Right lobe of liver (tissue), 6 donors: ENCODE data around the gene EDRF1. TPM values are rescaled to one million over a fixed set of nuclear protein-coding genes. Genes with fewer than 3 reads are reported as not detected.

Experiments used
- ATAC-seq, 4 donors: fragments of 200-7000 bp; cut with Tn5 transposase; one replicate each; pipeline ENCODE4 v1.9.1; 2020; ENCODE audit warnings: mild to moderate bottlenecking in 4 of 4, moderate library complexity in 4 of 4
- DNase-seq, 3 donors: peaks; one replicate each; pipeline ENCODE4 v3.0.0-alpha.2; 2020
- H3K27ac ChIP-seq, 3 donors: fragments of 200-600 bp; one replicate each; pipeline ENCODE4 v1.8.0; 2022
- H3K27me3 ChIP-seq, 2 donors: fragments of 200-600 bp; one replicate each; pipeline ENCODE4 v1.8.0; 2022
- H3K36me3 ChIP-seq, 4 donors: fragments of 200-600 bp; sonication (generic) in 1 of 4; one replicate each; pipeline versions ENCODE4 v1.5.1 to v1.8.0; 2017 to 2022; ENCODE audit warnings: control low read depth in 1 of 4
- H3K4me1 ChIP-seq, 4 donors: fragments of 200-600 bp; sonication (generic) in 1 of 4; one replicate each; pipeline versions ENCODE4 v1.5.1 to v1.8.0; 2017 to 2022; ENCODE audit warnings: control low read depth in 1 of 4
- H3K4me3 ChIP-seq, 3 donors: fragments of 200-600 bp; one replicate each; pipeline ENCODE4 v1.8.0; 2022
- H3K9me3 ChIP-seq, 4 donors: fragments of 200-600 bp; sonication (generic) in 1 of 4; one replicate each; pipeline versions ENCODE4 v1.5.1 to v1.8.0; 2017 to 2022; ENCODE audit warnings: control low read depth in 1 of 4
- POLR2A ChIP-seq: fragments of 450-650 bp; IDR thresholded peaks from one replicate; pipeline ENCODE4 v1.6.1; 2017; ENCODE audit warnings: antibody characterized with exemption, mild to moderate bottlenecking
- WGBS: methylation state at CpG from one replicate; pipeline ENCODE4 v1.1.6; 2018; ENCODE audit warnings: low coverage, low lambda C conversion rate; ENCODE audit not compliant: insufficient coverage; ENCODE audit errors: missing lambda C conversion rate; 5-methylcytosine and 5-hydroxymethylcytosine counted together
- intact Hi-C, 2 donors: fragments of 100-400 bp; cut with DNase I; formaldehyde crosslinking; loops; one replicate each; pipeline versions ENCODE4 v1.11.2 to v1.14.1; 2022
- total RNA-seq, 6 experiments: library from RNA; depleted of rRNA in 2 of 6; stranded (reverse); fragments of >200 nt in 2 of 6; fragmentation: NEBNext Ultra II Directional in 3 of 6; extraction: Animal tissue kit (Norgen Biotek cat#: 25700) in 3 of 6; gene quantifications; one replicate each; pipeline versions ENCODE4 v1.1.0 to v1.2.4, GENCODE V29; 2016 to 2023
- TF ChIP-seq, protein P1 (sequence below), 4 donors: fragments of 200-600 bp in 3 of 4; fragments of 450-650 bp in 1 of 4; IDR thresholded peaks; one replicate each; pipeline versions ENCODE4 v1.5.1 to v1.8.0; 2016 to 2022; ENCODE audit warnings: antibody characterized with exemption in 4 of 4, mild to moderate bottlenecking in 2 of 4
- donor health status: DM: no; HTN: yes; CAD: no.
- donor health status: DM: no; HTN: no; CAD: no.
- donor health status: DM: no; HTN: no; CAD: no.
- donor health status: DM: no; HTN: yes; CAD: no.
- donor health status: DM: no; HTN: yes; CAD: no.

Gene EDRF1
- total RNA-seq, 6 experiments from 2014 or later = 6.5 to 8.5 (median 8.1) TPM

DNA sequence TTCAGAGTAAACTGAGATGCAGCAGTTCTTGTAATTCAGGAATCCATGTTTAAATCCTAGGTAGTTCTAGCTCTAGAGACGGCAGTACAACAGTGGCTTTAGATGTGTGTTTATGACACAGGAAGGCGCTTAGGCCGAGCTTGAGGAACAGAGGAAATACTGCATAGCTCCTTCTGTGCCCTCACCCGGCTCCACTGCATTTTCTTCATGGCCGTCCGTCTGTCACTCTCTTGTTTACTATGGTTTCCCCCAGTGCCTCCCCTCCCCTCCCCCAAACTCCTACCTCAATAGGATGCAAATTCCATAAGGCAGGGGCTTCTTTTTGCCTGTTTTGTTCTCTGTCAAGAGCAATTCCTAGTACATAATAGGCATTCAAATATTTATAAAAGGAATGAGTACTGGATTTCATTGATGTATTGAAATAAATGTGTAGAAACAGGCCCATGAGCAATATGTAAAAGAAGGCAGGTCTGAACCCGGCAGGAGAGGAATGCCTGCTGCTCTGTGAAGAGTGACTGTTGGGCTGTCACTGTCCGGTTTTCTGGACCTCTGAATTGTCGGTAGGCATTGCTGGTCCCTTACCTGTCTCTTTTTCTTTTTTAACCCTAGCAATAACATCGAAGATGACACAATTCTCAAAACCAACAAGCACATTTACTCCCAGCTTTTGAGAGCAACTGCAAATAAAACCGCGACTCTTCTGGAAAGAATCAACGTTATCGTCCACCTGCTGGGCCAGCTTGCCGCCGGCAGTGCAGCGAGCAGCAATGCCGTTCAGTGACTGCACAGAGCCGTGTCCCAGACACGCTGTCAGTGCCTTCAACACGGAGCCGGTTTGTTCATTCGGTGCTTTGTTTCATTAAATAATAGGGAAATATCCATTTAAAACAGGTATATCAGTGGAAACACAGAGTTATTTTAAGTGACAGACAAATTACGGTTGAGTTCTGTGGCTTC lies 43.5 kb downstream of the EDRF1 start:
- Histone ChIP-seq H3K4me3 (no peak overlapping the region), H3K4me1 (no peaks in the 10 kb centered on the region), H3K9me3 (no peaks in the 10 kb centered on the region), H3K27me3 (no peaks in the 10 kb centered on the region), H3K36me3 (peaks cover 0 to 33% (median 6%) of the 10 kb centered on the region in 4 donors), H3K27ac (no peak overlapping the region)
- intact Hi-C loops = no loop called here
- ATAC-seq = peak in 2 of 4 donors; percentile 35 to 63
- 89% methylated on average over 20 of the region's 24 CpGs for WGBS
- no peak for DNase-seq
- TF ChIP-seq POLR2A = no peak

DNA sequence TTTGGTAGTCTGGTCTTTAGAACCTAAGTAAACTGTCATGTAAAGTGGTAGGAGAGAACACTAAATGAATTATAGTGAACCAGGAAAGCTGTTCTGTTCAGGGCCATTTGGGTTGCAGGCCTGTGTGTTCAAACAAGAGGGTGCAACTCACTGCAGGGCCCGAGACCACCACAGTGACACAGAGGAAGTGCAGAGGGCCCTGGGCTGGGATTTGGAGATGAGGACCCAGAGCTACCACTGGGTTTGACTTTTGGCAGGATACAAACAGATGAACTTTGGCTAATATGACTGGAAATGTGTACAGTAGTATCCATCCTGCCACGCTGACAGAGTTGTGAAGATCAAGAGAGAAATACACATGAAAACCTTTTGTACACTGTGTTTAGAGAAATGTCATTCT lies 46.3 kb downstream of the EDRF1 start:
- DNase-seq (no peak), ATAC-seq (no peak)
- H3K9me3 ChIP-seq = no peaks in the 10 kb centered on the region
- H3K4me1 ChIP-seq = no peaks in the 10 kb centered on the region
- H3K27me3 ChIP-seq = no peaks in the 10 kb centered on the region
- H3K36me3 ChIP-seq = peaks cover 0 to 18% (median 6%) of the 10 kb centered on the region in 4 donors
- H3K27ac ChIP-seq = no peak overlapping the region
- H3K4me3 ChIP-seq = no peak overlapping the region
- TF ChIP-seq, protein P1, sequence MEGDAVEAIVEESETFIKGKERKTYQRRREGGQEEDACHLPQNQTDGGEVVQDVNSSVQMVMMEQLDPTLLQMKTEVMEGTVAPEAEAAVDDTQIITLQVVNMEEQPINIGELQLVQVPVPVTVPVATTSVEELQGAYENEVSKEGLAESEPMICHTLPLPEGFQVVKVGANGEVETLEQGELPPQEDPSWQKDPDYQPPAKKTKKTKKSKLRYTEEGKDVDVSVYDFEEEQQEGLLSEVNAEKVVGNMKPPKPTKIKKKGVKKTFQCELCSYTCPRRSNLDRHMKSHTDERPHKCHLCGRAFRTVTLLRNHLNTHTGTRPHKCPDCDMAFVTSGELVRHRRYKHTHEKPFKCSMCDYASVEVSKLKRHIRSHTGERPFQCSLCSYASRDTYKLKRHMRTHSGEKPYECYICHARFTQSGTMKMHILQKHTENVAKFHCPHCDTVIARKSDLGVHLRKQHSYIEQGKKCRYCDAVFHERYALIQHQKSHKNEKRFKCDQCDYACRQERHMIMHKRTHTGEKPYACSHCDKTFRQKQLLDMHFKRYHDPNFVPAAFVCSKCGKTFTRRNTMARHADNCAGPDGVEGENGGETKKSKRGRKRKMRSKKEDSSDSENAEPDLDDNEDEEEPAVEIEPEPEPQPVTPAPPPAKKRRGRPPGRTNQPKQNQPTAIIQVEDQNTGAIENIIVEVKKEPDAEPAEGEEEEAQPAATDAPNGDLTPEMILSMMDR (IDR thresholded peaks at IDR 0.05) = no peak
- TF ChIP-seq POLR2A = no peak
- 100% methylated on average over 1 of the region's 2 CpGs for WGBS
- intact Hi-C loops = no loop called here

DNA sequence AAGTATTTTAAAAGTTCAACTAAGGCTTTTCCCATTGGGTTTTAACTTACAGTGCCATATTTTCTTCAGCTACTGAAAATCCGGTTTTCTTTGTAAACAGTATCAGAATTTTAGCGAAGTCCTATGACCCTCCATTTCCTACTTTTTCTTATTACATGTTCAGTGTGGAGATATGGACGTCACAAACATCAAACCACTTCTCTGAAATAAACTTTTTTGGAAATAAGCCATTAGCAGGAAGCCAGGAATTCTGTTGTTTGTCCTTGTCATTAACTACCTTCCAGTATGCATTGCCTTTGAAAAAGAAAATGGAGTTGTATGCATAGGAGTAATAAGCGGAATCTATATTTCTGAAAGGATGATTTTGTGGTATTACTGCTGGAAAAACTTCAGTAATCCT lies 47.0 kb downstream of the EDRF1 start:
- H3K4me3 ChIP-seq = no peak overlapping the region
- H3K27me3 ChIP-seq = no peaks in the 10 kb centered on the region
- TF ChIP-seq, protein P1 (IDR thresholded peaks at IDR 0.05) = no peak
- no peak for TF ChIP-seq POLR2A
- H3K4me1 ChIP-seq = no peaks in the 10 kb centered on the region
- H3K9me3 ChIP-seq = no peaks in the 10 kb centered on the region
- intact Hi-C loops = no loop called here
- no peak for DNase-seq
- WGBS = 74% methylated on average over 4 of the region's 4 CpGs
- ATAC-seq = peak in 1 of 4 donors; percentile 34
- peaks cover 0 to 18% (median 6%) of the 10 kb centered on the region in 4 donors for H3K36me3 ChIP-seq
- H3K27ac ChIP-seq = no peak overlapping the region

DNA sequence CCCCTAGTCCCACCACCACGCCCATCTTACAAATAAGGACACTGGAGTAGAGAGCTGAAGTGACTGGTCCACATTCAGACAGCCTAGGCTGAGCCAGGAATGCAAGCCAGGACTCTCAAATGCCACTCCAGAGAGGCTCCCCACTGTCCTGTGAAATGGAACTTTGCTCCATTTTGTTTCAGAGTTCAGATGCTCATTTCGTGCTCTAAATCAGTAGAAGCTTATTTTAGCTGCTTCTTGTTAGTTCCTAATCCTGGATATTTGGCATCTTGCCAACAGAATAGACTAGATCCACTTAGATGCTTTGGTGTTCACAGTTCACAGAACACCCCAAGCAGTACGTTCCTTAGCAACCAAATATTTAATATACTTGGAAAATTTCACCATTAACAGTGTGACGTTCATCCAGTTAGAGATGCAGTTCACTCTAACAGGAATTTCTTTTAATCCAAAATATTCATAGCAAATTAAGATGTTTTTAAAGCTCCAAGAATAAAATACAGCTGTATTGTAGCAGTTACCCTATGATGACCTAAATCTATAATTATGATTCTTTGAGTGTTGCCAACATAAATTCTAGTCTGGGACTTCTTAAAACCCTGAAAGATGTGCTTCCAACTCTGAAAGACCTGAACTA lies 48.8 kb downstream of the EDRF1 start:
- intact Hi-C loops = no loop called here
- DNase-seq = no peak
- ATAC-seq = peak in 1 of 4 donors; percentile 17
- Histone ChIP-seq H3K4me3 (no peak overlapping the region), H3K27me3 (no peaks in the 10 kb centered on the region), H3K27ac (no peak overlapping the region), H3K36me3 (peaks cover 0 to 13% (median 2%) of the 10 kb centered on the region in 4 donors), H3K9me3 (no peaks in the 10 kb centered on the region), H3K4me1 (no peaks in the 10 kb centered on the region)
- no peak for TF ChIP-seq POLR2A
- TF ChIP-seq, protein P1 (IDR thresholded peaks at IDR 0.05) = no peak
- WGBS = 65% methylated on average over 4 of the region's 4 CpGs

DNA sequence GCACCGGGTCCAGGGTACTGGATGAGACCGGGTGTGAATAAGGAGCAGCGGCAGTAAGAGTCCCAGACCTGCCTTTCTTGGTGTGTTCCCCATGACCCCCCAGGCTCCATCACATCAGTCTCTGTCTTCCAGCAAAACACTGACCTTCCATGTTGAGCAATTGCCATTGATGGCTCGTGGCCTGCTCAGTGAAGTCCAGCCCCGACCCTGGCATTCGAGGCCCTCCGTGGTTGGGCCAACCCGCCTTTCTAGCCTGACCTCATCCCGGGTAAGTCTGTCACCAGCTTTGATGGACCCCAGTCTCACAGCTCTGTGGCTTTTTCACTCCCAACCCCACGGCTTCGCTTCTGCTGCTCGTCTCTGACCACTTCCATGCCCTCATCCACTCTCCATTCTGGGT lies 49.7 kb downstream of the EDRF1 start:
- no peak for DNase-seq

More for the DNA sequence above, 49.7 kb downstream of the EDRF1 start:
- Histone ChIP-seq H3K27me3 (no peaks in the 10 kb centered on the region), H3K9me3 (no peaks in the 10 kb centered on the region), H3K4me1 (no peaks in the 10 kb centered on the region), H3K36me3 (peaks cover 0 to 5% (median 0%) of the 10 kb centered on the region in 4 donors), H3K4me3 (no peak overlapping the region), H3K27ac (no peak overlapping the region)
- intact Hi-C loops = no loop called here
- WGBS = 80% methylated on average over 1 of the region's 12 CpGs
- TF ChIP-seq POLR2A = no peak
- TF ChIP-seq, protein P1 (IDR thresholded peaks at IDR 0.05) = no peak
- ATAC-seq = no peak
